Mononuclear cell (primary cell): ENCODE measurements around the gene GPHA2. TPM values are rescaled to one million over a fixed set of nuclear protein-coding genes. Genes with fewer than 3 reads are reported as not detected.

Source experiments
- H3K27me3 ChIP-seq: 2 replicates; pipeline ENCODE4 v1.6.0; 2011; ENCODE audit warnings: low read length, control low read depth; ENCODE audit not compliant: insufficient read depth
- H3K4me1 ChIP-seq: 2 replicates; pipeline ENCODE4 v1.5.1; 2011; ENCODE audit warnings: mild to moderate bottlenecking, low read length, control low read depth; ENCODE audit not compliant: insufficient read depth
- H3K4me3 ChIP-seq: 2 replicates; pipeline ENCODE4 v1.5.1; 2011; ENCODE audit warnings: mild to moderate bottlenecking, low read length, moderate library complexity
- H3K9me3 ChIP-seq: 2 replicates; pipeline ENCODE4 v1.5.1; 2011; ENCODE audit warnings: low read depth, mild to moderate bottlenecking, control low read depth, low read length
- total RNA-seq: library from RNA; depleted of rRNA; stranded (reverse); fragments of >200 nt; gene quantifications from one replicate; pipeline ENCODE4 v1.2.3, GENCODE V29; 2012

The GPHA2 gene
- total RNA-seq, 1 donor = not detected

DNA sequence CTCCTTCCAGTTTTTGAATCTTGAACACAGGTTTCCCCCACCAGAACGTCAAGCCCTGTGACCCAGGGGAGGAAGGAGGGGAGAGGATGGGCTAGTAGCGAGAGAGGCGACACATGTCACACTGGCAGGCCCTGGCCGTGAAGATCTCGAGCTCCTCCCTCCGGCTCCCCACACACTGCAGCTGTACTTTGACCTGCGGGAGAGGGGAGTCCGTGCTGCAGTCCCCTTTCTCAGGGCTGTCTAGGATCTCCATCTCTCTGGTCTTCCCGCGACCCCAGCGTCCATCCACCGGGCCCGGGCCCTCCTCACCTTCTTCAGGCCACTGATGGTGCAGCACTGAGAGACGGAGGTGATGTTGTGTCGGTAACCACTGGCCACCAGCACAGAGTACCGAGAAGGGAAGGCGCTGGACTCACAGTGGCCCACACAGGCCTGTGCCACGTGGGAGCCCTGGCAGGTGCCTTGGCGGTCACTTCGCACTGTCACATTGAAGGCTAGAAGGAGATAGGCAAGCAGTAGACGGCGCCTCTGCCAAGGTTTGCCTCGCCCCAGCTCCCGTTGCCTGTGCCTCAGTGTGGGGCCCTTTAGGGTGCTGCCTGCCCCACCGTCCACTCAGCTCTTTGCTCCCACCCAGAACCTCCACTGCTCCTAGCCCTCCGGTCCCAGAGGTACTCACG is 873 bp downstream of the GPHA2 start:
- H3K9me3 ChIP-seq = no peaks in the 10 kb centered on the region
- no peaks in the 10 kb centered on the region for H3K27me3 ChIP-seq
- no peaks in the 10 kb centered on the region for H3K4me1 ChIP-seq
- no peak overlapping the region for H3K4me3 ChIP-seq

DNA sequence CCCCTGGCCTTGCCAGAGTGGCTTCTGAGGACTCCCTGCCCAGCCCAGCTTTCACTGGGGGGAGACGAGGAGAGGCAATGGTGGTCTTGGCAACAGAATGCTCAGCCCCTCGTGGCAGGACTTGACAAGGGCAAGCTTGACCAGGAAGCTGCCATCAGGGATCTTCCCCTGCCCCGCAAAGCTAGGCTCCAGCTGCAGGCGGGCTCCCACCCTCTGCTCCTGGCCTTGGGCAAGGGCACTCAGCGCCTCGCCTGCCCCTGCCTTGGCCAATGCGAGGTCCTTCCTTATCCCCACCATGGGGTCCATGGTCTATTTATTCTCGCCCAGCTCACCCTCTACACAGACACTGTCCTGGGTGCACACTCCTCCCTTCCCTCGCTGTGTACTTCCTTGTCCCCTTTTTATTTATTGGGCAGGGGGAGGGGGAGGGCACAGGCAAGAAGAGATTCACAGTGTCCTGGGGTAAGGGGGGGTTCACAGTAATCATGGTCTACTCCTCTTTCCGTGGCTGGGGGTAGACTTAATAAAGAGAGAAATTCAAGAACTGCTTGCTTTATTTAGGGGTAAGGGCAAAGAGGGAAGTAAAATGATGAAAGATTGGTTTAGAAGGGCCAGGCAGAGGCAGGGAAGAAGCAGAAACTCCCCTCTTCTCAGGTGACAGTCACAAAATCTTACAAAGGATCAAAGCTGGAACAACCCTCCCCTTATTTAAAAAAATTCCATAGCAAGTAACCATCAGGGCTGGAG is 1.6 kb downstream of the GPHA2 start:
- Histone ChIP-seq H3K4me3 (no peak overlapping the region), H3K27me3 (no peaks in the 10 kb centered on the region), H3K4me1 (no peaks in the 10 kb centered on the region), H3K9me3 (no peaks in the 10 kb centered on the region)

DNA sequence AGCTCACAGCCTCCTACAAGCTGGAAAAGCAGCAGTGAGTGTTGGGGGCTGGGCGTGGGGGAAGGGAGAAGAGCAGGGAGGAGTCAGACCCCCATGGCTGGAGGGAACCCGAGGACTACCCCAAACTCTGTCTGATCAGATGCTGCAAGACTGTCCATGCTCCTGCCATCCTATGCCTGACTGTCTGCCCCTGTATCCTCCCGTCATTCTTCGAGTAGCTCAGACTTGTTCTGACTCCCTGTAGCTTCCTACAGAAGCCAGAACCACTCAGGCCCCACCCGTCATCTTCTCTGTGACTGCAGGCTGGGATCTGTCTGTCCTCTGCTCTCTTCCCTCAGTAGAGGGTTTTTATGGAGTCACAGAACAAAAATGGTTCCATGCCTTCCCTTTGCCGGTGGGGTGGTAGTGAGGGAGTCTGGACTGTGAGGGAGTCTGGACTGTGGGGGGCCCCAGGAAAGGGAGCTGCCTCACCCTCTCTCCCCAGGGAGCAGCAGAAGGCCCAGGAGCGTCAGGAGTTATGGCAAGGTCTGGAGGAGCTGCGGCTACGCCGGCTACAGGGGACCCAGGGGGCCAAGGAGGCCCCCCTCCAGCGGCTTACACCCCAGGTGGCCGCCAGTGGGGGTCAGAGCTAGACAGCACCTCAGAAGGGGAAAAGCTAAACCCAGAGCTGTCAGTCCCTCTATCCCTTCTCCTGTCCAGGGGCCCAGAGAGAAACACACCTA is 2.3 kb downstream of the GPHA2 start:
- Histone ChIP-seq H3K4me3 (no peak overlapping the region), H3K27me3 (no peaks in the 10 kb centered on the region), H3K4me1 (no peaks in the 10 kb centered on the region), H3K9me3 (no peaks in the 10 kb centered on the region)

DNA sequence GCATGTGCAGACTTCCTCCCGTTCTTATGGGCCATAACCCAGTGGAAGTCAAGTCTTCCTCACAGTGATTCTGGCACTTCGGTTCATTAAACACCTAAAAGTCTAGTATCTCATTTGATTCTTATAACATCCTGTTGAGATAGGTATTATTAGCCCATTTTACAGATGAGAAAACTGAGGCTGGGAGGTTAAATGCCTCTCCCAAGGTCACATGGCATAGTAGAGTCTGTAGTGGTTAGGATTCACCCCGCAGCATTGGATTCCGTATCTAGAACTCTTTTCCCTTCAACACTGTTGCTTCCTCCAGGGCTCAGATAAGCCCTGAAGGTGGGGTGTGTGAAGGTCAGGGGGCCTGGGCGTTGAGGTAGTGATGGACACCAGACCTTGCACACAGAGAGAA is 3.4 kb downstream of the GPHA2 start:
- Histone ChIP-seq H3K27me3 (no peaks in the 10 kb centered on the region), H3K4me3 (no peak overlapping the region), H3K9me3 (no peaks in the 10 kb centered on the region), H3K4me1 (no peaks in the 10 kb centered on the region)

DNA sequence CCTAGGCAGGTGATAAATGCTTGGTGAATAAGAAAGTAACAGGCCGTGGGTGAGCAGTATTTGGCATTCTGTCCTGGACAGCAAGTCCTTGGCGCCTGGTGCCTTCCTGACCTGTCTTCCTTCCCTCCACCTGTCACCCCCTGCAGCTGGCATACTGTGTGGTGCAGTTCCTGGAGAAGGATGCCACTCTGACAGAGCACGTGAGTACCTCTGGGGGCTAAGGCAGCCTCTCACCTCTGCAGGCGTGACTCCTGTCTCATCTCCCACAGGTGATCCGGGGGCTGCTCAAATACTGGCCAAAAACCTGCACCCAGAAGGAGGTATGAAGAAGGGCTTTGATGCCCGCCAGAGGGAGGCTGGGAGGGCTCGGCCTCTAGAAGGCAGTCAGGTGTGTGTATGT is 4.4 kb downstream of the GPHA2 start:
- H3K4me1 ChIP-seq = no peaks in the 10 kb centered on the region
- no peaks in the 10 kb centered on the region for H3K27me3 ChIP-seq
- H3K4me3 ChIP-seq = no peak overlapping the region
- H3K9me3 ChIP-seq = no peaks in the 10 kb centered on the region

DNA sequence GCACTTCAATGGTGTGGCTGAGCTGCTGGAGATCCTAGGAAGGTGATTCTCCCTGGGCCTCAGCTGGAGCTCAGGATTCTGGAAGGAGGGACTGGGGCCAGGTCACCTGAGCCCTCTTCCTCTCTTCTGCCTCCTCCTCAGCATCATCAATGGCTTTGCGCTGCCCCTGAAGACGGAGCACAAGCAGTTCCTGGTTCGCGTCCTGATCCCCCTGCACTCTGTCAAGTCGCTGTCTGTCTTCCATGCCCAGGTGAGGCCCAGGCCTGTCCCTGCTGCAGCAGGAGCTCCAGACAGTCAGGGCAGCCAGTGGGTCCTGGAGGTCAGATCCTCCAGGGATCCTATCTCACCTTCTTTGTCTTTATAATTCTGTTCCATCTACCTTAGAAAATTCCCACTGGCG is 5.4 kb downstream of the GPHA2 start:
- Histone ChIP-seq H3K4me1 (peaks cover 2% of the 10 kb centered on the region), H3K9me3 (no peaks in the 10 kb centered on the region), H3K27me3 (no peaks in the 10 kb centered on the region), H3K4me3 (no peak overlapping the region)

DNA sequence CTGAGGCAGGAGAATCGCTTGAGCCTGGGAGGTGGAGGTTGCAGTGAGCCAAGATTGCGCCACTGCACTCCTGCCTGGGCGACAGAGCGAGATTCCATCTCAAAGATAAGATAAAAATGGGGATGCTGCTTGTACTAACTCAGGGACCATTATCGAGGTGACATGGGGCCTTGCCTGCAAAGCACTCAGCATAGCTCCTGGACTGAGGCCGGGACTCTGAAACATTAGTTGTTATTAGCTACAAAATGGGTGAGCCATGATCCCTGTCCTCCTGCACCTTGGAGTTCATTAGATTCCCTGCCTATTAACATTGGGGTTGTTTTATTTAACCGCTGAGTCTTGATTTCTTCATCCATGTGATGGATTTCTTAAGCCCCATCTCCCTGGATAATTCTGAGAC is 6.1 kb downstream of the GPHA2 start:
- Histone ChIP-seq H3K9me3 (no peaks in the 10 kb centered on the region), H3K27me3 (no peaks in the 10 kb centered on the region), H3K4me1 (peaks cover 8% of the 10 kb centered on the region), H3K4me3 (no peak overlapping the region)

DNA sequence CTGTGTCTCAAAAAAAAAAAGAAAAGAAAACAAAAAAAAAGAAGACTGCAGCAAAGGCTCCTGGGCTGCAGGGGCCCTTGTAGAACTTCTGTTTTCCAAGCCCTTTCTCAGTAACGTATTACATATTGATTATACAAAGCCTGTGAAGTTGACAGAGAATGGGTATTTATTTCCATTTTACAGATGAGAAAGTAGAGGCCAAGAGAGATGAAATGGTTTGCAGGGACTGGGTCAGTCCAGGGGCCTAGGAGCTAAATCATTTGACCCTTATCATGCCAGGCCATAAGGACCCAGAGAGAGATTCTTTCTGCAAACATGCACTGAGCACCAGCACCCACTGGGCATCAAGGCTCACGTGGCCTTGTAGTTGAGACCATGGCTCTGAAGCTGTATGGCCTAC is 6.7 kb downstream of the GPHA2 start:
- Histone ChIP-seq H3K4me3 (no peak overlapping the region), H3K9me3 (no peaks in the 10 kb centered on the region), H3K4me1 (peaks cover 12% of the 10 kb centered on the region), H3K27me3 (no peaks in the 10 kb centered on the region)

DNA sequence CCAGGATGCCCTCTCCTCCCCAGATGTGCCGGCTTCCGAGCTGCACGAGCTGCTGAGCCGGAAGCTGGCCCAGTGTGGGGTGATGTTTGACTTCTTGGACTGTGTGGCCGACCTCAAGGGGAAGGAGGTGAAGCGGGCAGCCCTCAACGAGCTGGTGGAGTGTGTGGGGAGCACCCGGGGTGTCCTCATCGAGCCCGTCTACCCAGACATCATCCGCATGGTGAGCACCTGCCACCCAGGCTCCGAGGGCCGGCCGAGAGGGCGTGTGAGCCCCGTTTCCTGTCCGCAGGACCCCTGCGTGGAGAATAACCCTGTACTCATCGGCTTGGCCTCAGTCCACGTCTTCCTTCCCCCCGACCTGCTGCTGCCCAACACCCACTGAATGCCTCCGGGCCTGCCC is 9.0 kb downstream of the GPHA2 start:
- H3K27me3 ChIP-seq = no peaks in the 10 kb centered on the region
- H3K4me3 ChIP-seq = no peak overlapping the region
- peaks cover 18% of the 10 kb centered on the region for H3K4me1 ChIP-seq
- H3K9me3 ChIP-seq = no peaks in the 10 kb centered on the region

DNA sequence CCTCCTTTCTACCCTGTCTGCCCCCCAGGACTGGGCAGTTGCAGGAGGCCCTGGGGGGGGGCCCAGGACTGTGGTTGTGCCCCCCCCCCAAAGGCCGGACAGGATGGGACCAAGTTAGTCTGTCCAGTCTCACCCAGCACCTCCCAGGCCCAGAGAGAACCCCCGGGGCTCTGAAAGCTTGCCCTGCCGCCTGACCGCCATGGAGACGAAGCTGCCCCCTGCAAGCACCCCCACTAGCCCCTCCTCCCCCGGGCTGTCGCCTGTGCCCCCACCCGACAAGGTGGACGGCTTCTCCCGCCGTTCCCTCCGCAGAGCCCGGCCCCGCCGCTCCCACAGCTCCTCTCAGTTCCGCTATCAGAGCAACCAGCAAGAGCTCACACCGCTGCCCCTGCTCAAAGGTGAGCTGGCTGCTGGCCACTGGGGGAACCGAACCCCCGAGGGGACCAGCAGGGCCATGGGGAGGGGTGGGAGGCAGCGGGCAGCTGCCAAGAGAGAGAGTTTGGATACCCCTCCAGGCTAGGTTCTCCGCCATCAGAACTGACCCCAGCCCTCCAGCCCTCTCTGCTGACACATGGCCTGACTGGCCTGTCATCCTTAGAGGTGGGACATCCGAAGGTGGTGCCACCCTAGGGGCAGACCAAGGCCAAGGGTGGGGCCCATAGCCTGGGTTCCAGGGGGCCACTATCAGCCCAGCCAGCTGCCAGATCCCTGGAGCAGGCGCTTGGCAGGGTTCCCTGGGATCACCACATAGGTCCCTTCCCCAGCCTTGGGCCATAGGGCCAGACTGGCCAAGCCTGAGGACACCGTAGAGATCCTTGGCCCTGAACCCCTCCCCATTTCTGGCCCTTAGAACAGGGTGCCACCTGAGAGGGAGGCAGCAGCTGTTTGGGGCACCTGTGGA is 9.9 kb downstream of the GPHA2 start:
- H3K27me3 ChIP-seq = no peaks in the 10 kb centered on the region
- no peaks in the 10 kb centered on the region for H3K9me3 ChIP-seq
- H3K4me1 ChIP-seq = peaks cover 18% of the 10 kb centered on the region
- no peak overlapping the region for H3K4me3 ChIP-seq

DNA sequence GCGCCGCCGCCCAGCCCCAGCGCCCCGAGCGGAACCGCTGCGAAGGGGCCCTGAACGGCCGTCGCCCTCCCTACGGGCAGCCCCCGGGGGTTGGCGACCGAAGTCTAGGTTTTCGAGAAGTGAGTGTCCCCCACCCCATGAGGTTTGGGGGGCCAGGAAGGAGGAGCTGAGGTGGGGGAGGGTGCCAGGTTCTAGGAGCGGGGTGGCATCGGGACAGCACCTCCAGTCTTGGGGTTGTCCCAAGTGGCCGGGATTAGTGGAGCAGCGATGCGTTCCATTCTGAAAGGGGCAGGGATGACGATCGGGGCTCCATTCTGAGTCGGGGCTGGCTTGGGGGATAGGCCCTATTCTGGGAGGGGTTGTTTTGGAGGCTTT is 10.8 kb downstream of the GPHA2 start:
- peaks cover 18% of the 10 kb centered on the region for H3K4me1 ChIP-seq
- H3K4me3 ChIP-seq = peak overlapping the region; percentile 66
- no peaks in the 10 kb centered on the region for H3K9me3 ChIP-seq
- H3K27me3 ChIP-seq = no peaks in the 10 kb centered on the region

DNA sequence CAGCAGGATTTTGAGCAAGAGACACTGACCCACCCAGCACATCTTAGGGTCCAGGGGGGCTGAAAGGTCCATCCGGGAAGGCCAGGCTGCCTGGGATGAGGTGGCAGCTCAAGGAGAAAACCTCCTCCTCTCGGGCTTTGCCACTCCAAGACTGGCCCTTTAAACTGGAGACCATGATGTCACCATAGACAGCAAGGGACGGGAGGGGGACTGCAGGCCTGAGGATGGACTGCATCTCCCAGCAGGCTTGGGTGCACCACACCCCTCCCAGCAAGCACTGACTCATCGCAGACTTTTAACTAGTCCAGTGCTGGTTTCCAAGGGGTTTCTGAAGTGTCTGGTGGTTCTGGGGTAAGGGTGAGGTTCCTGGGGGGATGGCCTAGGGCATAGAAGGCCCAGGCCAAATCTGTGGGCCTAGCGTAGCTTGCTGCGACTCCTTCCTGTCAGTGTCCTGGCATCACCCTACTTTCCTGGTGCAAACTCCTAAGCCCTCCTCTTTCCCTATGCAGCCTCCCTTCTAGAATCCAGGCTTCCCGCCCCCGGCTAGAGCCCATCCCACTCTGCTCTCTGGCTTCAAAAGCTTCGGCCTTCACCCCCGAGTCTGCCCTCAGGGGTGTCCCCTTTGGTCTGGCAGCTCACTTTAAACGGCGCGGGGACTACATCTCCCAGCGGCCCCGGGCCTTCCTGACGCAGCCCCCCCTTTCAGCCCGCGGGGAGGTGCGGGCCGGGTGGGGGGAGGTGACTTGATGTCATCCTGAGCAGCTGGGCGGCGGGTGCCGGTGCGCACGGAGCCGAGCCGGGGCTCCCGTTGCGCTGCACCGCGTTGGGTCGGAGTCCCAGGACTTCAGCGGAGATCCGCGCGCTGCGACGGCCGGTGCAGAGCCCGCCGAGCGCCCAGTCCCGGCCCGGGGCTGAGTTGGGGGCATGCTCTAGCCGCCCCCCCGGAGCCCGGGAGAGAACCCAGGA is 11.5 kb downstream of the GPHA2 start, which contains the start of gene PPP2R5B:
Gene PPP2R5B, plus strand, starts transcription at position 746 of the 966 bp plus-strand sequence. CDS start 1,046 bp downstream, outside the sequence.
- H3K9me3 ChIP-seq = no peaks in the 10 kb centered on the region
- peak within 1 kb of the TSS; percentile 66 for H3K4me3 ChIP-seq
- peaks cover 18% of the 10 kb centered on the region for H3K4me1 ChIP-seq
- no peaks in the 10 kb centered on the region for H3K27me3 ChIP-seq

DNA sequence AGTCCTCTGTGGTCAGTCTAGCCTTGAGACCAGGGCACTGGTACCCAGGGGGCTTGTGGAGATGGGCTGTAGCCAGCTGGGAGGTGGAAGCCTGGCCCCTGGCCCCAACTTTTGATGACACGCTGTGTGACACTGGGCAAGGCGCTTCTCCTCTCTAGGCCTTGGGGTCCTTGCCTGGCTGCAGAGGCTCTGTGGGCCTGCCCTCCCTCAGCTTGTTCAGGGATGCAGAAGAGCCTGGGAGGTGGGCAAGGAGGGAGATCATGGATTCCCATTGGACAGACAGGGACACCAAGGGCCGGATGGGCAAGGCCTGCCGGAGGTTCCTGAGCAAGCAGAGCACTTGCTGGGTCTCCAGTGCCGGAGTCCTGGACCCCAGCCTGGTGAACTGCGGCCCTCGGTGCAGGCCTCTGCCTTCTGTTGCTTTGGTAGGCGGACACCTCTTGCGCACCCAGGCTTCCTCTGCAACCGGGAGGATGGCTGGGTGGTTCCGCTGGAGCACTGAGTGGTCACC is 12.5 kb downstream of the GPHA2 start:
- Histone ChIP-seq H3K4me3 (no peak overlapping the region), H3K27me3 (no peaks in the 10 kb centered on the region), H3K4me1 (peaks cover 18% of the 10 kb centered on the region), H3K9me3 (no peaks in the 10 kb centered on the region)

DNA sequence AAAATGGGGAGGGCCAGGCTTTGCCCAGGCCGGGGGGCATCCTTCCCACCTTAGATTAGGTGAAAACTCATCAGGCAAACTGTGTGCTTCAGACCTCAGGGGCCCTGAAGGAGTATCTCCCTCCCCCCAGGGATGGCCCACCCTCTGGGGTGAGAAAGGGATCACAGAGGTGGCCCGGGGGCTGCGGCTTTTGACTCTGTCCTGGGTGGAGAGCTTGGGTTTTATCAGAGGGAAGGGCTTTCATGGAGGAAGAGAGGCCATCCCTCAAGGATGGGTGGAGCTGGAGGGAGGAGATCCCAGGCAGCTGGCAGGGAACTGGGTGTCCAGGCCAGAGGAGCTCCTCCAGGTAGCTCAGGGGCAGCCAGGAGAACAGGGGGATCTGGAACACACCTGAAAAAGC is 14.3 kb downstream of the GPHA2 start:
- no peak overlapping the region for H3K4me3 ChIP-seq
- no peaks in the 10 kb centered on the region for H3K9me3 ChIP-seq
- H3K27me3 ChIP-seq = no peaks in the 10 kb centered on the region
- peaks cover 28% of the 10 kb centered on the region for H3K4me1 ChIP-seq
